GM18507 (cell line): Measurements from ENCODE around the gene POLR1H.
A peak's percentile ranks its signal among the peaks of the same experiment; 100 is the strongest.
"Not testable (repeated sequence)": the region's sequence is repeated elsewhere in the genome, so short reads cannot be mapped to it uniquely, and the experiment has no call there.

Experiments
- DNase-seq: peaks from one replicate; pipeline ENCODE4 v3.0.0; 2011; ENCODE audit warnings: low read depth; ENCODE audit not compliant: insufficient read length; ENCODE audit errors: extremely low spot score
- FAIRE-seq: peaks from 2 replicates; lab custom pipeline; 2011; peaks lifted over from hg19 to GRCh38; lab: Jason Lieb, UNC

POLR1H gene, protein sequence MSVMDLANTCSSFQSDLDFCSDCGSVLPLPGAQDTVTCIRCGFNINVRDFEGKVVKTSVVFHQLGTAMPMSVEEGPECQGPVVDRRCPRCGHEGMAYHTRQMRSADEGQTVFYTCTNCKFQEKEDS

DNA sequence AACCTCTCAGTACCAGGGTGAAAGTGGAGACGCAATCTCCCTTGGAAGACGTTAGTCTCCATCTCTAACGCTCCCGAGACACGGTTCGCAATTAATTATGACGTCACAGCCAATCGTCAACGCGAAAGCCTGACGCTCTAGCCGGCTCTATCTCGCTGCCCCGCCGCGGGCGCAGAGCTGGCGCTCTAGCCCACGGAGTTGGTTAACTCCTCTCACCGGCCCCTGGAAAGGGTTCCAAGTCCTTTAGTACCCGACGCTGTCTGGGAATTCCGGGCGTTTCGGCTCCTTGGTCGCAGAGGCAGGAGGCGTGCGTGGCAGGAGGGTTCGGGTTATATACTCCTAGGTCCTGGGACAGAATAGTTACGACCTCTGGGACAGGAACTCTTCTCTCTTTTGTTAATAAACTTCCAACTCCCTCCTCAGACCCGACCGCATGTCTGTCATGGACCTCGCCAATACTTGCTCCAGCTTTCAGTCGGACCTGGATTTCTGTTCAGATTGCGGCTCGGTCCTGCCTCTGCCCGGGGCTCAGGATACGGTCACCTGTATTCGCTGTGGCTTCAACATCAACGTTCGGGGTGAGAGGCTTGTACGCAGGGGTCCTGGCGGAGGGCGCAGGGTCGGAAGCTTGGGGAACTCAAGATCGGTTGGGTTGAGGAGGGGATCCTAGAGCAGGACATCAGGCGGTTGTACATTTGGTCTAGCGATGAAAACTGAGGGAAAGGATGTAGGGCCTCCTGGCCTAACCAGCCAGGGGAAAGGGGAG lies at the start of gene POLR1H:
POLR1H (plus strand) TSS at position 174 of the 766 bp plus-strand sequence; CDS start at position 434, 260 bp downstream.
- DNase-seq (peak; percentile 80), FAIRE-seq (peak; percentile 94)

DNA sequence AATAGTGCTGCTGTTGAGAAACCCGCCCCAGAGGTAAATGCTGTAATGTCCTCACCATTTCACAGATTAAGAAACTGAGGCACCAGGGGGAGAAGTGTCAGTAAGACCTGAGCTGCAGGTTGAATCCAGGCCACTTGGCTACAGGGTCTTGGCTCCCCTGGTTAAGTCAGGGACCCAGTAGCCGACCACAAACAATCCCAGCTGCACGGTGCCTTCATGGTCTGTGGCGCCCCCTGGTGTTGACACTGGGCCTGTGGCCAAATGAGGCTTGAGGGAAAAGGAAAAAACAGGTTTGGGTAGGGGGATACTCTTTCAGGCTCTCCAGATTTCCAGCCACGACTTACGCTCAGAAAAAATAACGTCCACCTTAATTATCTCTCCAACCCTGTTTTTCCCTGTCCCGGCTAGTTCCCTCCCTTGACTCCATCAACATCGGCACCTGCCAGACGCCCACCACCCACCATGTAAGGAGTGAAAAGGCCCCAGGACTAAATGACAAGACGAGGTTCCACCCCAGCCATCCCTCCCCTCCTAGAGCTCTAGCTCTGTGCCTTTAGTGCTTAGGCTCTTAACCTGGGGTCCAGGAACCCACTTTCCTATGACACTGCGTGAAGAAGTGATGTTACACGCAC lies 47.7 kb upstream of the POLR1H start:
- DNase-seq (peak; percentile 4), FAIRE-seq (no peak)

DNA sequence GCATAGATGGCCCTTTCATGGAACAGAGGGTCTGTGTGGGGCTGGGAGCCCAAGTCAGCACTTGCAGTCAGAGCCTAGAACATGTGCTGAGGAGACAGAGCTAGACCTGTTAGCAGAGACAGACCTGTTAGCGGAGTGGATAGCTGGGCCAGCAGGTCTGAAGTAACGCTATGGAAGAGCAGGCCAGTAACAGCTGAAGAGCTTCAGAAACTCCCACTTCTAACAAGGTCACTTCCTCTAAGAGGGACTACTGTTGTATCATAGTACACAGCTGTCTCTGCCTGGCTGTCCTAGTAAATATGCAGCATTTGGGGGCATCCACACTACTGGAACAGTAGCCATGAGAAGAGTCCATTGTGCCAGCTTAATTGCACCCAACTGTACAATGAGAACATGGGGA lies 41.2 kb upstream of the POLR1H start:
- FAIRE-seq (no peak), DNase-seq (no peak)

DNA sequence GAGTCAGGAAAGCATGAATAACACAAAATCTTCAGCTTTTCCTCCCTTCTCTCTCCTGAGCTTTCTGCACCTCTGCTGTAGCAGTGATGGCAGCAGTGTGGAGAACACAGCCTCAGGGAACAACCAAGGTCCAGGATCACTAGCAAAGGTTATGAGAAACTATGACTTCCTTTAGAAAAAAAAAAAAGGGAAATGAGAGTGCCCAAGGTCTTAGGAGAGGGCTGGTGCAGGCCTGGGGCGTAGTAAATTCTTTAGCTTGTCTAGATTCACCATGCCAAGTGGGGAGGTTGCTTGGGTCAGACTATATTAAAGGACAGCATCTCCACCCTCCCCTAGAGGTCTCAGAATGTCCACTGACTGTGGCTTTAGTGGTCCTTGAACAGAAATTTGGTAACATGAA lies 40.4 kb upstream of the POLR1H start:
- DNase-seq (no peak), FAIRE-seq (peak; percentile 9)

DNA sequence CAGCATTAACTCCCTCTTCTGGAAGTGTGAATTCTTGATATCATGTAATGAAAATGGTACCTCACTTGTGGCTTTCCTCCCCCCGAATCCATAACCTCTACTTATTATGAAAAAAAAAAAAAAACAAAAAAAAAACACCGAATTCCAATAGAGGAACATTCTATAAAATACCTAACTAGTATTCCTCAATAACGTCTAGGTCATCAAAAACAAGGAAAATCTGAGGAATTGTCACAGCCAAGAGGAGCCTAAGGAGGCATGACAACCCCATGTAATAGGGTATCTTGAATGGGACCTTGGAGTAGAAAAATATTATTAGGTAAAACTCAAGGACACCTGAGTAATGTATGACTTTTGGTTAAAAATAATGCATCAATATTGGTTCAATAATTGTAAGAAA lies 38.9 kb upstream of the POLR1H start:
- FAIRE-seq, result no peak
- DNase-seq, result no peak

DNA sequence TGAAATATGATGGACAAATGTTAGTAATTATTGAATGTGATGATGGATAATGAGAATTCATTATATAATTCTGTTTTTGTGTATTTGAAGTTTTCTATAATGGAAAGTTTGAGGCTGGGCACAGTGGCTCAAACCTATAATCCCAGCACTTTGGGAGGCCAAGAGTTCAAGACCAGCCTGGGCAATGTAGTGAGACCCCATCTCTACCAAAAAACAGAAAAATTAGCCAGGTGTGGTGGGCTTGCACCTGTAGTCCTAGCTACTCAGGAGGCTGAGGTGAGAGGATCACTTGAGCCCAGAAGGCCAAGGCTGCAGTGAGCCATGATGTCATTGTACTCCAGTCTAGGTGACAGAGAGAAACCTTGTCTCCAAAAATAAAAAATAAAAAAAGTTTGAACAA lies 38.4 kb upstream of the POLR1H start:
- not testable (repeated sequence) for DNase-seq, FAIRE-seq

DNA sequence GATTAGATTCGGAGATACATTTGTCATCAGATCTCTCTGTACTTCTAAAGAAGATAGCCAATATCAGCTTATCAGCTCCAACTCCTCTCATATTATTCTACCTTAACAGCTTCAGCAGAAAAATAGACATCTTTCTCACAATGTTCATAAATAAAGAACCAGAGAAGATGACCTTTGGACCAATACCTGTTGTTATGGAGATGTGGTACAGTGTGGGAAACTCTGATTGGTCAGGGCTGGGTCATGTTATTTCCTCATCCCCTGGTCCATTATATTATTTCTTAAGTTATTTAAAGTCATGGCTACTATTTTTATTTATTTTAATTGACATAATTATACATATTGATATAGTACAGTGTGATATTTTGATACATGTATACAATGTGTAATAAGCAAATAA lies 35.9 kb upstream of the POLR1H start:
- no peak for FAIRE-seq
- DNase-seq, result no peak

DNA sequence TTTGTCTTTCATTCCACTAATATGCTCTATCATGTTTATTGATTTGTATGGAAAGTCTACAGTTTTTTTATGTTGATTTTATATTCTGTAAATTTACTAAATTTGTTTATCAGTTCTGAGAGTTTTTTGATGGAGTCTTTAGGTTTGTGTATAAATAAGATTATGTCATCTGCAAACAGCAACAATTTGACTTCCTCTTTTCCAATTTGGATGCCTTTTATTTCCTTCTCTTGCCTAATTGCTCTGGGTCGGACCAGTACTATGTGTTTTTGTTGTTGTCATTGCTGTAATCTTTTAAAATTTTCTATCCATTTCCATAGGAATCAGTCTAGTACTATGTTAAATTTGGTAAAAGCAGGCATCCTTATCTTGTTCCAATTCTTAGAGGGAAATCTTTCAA lies 31.5 kb upstream of the POLR1H start:
- FAIRE-seq (no peak), DNase-seq (no peak)

DNA sequence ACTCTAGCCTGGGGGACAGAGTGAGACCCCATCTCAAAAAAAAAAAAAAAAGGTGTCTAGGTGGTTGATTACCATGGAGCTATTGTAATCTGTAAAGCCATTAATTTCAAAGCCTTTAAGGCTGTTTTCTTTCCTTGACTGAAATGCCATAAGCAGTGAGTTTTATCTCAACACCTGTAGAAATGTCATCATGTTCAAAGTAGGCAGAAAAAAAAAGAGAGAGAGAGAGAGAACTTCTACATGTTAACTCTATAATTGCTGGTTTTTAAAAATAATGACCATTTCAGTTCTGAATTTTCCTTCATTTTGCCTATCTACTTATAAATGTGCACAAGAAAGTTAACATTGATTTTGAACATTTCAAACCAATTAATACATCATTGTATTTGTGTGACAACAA lies 29.7 kb upstream of the POLR1H start:
- DNase-seq, result no peak
- no peak for FAIRE-seq

DNA sequence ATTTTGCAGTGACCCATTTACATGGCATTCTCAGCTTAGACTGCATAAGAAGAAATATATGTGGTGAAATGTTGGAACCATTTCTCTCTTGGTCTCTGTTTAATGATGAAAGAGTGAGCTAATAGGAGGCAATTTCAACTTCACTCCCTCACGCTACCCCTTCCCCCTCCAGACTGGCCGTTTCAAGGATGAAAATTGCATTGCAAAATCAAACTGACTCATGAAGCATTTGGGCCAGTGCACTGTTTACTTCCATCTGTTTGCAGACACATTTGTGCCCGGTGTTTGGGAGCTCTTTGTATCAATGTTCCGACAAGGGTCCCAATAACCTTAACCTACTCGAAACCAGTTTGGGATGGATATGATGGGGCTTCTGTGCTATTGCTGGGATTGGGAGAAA lies 27.6 kb upstream of the POLR1H start:
- not testable (repeated sequence) for FAIRE-seq, DNase-seq

DNA sequence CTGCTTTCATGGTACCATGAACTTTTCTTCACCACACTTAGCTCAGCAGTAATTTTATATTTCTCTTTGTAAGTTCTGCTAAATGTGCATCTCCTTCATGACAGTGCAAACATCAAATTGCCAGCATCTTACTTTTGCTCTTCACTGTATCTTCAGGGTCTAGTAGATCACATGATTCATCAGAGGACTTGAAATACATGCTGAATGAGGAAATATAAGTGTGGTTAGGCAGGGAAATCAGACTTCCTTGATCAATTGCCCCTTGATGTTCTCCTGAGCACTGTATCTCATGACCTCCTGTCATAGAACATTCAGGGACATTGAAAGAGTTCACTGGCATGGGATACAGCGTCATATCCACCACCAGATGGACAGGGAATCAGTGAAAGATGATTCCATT lies 25.3 kb upstream of the POLR1H start:
- DNase-seq, result no peak
- no peak for FAIRE-seq

DNA sequence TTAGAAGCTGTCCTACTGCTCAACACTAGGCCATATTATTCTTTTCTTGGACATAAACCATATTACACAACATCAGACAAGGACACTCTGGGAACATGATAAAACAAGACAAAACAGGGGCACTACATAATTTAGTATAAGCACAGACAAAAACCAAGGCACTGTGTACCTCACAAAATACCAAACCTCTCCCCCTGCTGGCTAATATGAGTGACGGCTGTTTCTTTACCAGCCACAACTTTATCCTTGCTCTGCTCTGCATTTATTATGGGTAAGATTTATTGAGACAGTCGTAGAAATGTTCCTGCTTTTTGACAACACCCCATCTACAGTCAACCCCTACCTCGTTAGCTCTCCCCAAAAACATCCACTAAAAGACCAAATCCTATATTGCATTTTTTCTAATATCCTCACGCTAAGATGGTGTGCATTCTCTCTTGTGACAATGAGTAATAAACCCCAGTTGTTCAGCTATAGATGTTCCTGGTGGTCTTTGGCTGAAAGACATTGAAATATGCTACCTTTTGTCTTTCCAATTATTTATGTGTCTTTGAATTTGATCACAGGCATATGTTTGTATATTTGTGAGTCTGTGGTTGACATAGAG lies 23.8 kb upstream of the POLR1H start:
- FAIRE-seq, result peak; percentile 75
- peak; percentile 11 for DNase-seq

DNA sequence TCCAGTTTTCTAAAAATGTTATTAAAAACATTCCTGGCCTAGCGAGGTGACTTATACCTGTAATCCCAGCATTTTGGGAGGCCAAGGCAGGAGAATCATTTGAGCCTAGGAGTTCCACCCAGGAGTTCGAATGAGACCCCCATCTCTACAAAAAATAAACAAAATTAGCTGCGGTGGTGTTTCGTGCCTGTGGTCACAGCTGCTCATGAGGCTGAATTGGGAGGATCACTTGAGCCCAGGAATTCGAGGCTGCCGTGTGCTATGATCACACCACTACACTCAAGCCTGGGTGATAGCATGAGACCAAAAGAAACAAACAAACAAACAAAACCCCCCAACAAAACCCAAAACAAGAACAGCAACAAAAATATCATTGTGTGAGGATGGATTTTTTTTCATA lies 19.8 kb upstream of the POLR1H start:
- FAIRE-seq (no peak), DNase-seq (no peak)

DNA sequence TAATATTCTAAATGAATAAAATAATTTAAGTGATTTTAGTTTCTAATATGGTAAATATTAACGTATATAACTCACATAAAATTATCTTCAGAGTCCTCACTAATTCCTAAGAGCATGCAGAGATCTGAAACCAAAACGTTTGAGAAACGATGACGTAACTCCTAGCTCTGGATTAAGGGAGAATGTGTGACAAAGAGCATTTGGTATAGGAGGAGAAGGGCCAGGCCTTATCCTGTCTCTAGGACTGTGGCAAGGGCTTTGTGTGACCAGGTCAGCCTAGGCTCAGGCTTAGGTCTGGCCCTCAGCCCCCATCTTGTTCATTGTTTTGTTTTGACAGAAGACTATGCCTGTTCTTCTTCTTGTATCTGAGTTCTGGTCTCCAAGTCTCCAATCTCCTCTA lies 19.2 kb upstream of the POLR1H start:
- FAIRE-seq (no peak), DNase-seq (no peak)

DNA sequence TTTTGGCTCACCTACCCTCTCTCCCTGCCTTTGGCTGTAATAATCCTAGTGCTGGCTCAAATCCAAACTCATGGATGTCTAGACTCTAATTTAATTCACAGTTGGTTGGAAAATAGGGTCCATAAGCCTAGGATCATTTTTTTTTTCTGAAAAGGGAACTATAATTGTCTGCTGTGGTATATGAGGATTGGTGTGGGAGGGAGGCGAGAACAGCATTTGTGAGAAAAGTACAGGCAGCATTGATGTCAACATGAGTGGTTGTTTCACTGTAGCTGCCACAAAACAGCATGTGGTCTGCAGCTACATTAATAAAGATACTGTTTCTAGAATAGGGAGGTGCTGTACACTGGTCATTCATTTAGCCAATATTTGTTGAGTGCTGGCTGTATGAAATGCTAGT lies 18.6 kb upstream of the POLR1H start:
- no peak for FAIRE-seq
- DNase-seq, result no peak

DNA sequence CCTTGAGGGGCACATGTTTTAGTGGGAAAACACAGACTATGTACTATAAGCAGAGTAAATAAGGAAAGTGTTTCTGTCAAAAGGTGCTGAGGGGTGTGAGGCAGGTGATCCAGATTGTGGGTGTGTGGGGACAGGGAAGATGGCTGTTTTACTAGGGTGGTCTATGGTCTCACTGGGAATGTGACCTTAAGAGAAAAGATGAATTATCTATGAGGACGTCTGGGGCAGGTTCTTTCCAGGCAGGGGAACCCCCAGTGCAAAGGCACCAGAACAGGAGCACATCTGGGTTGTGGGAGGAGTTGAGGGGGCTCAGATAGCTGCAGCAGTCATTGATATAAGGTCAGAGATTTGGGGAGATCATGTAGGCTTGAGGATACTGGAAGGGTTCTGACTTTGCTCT lies 18.2 kb upstream of the POLR1H start:
- FAIRE-seq (no peak), DNase-seq (no peak)

DNA sequence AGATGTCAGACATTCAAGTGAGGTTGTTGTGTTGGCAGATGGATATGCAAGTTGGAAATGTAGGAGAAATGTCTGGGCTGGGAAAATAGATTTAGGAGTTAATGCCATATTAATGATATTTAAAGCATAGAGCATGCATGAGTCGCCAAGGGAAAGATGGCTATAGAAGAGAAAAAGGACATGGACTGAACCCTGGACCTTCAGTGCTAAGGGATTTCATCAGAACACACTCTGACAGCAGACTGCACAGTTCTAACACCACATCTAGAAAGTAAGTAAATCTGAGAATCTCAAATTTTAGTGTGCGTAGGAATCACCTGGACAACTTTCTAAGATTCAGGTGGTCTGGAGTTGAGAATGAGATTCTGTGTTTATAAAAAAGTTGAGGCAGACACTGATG lies 17.3 kb upstream of the POLR1H start:
- FAIRE-seq, result no peak

DNA sequence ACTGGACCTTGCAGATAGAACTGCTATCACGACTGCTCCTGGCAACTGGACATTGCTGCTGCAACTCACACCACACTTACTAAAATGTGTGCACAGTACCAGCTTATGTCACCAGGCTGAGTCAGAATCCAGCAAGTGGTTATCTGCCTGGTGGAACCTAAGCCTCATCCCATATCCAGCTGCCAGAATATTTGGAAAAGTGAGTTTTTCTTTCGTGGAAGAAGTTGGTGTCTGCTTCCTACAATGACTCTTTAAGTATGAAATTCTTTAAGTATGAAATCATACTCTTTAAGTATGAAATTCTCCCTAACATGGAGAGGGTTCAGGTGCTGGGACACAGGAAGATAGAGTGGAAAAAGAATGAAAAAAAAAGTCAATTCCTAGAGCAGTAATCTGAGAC lies 16.4 kb upstream of the POLR1H start:
- FAIRE-seq (no peak), DNase-seq (no peak)

More for the DNA sequence above, 17.3 kb upstream of the POLR1H start:
- no peak for DNase-seq

DNA sequence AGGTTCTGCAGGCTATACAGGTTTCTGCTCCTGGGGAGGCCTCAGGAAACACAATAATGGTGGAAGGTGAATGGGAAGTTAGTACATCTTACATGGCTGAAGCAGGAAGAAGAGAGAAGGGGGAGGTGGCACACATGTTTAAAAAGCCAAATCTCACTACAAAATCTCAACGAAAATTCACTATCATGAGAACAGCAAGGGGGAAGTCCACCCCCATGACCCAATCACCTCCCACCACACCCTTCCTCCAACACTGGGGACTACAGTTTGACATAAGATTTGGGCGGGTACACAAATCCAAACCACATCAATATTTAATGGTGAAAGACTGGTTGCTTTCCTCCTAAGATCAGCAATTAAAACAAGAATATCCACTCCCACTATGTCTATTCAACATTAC lies 13.8 kb upstream of the POLR1H start:
- FAIRE-seq, result no peak

DNA sequence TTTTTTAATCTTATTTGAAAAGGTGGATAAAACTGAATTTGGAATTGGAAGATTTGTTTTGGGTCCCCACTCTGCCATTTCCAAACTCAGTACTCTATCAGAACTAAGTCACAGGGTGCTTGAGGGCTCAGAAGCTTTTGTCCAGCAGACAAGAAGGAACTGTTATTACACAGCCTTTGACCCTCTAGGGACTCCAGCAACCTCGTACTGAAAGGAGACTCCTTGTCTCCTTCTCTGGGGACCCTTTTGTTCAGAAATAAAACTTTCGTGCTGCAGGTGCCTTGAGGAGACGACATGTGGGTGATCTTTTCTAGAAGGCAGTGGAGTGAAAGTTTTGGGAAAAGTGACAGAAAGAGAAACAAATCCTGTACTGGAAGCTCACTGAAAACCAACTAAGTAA lies 7.4 kb upstream of the POLR1H start:
- no peak for DNase-seq
- no peak for FAIRE-seq

More for the DNA sequence above, 13.8 kb upstream of the POLR1H start:
- no peak for DNase-seq

DNA sequence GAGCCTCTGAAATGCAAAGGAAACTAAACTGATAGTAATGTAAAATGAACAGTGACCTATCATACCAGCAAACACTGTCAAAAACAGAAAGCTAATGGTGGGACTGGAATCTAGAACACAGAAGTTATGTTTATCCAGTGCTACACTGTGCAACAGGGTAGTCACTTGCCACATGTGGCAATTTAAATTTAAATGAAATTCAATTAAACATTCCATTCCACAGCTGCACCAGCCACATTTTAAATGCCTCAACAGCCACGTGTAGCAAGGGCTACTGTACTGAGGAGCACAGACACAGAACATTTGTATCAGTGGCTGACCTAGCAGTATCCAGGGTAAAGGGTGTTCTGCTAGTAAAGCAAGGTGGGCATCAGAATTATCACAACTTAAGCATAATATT lies 5.6 kb upstream of the POLR1H start:
- FAIRE-seq, result no peak
- DNase-seq, result no peak
